ENCODE measurements around the gene KRTAP11-1.

GRCh38 chr21:30917557-30917956 is 36.2 kb upstream of the KRTAP11-1 start:
- no peak for TF ChIP-seq CTCF (IDR thresholded peaks at IDR 0.05)
- no peak for TF ChIP-seq POLR2A (IDR thresholded peaks at IDR 0.05)
